ENCODE results near the gene FSTL4. TPM values are rescaled to one million over a fixed set of nuclear protein-coding genes. Genes with fewer than 3 reads are reported as not detected.

FSTL4 gene
- total and polyA plus RNA-seq, 2 donors from 2014 or later = 0.09 to 4.0 TPM

GRCh38 chr5:133472829-133473228 is 139.5 kb downstream of the FSTL4 start:
- Histone ChIP-seq H3K4me3 (ENCODE audit: low read length in 3 of 3) (no peak overlapping the region), H3K4me1 (ENCODE audit: control insufficient read depth in 2 of 3, insufficient read depth in 2 of 3, low read depth in 1 of 3, low read length in 3 of 3) (no peaks in the 10 kb centered on the region), H3K9me3 (ENCODE audit: control insufficient read depth in 2 of 3, insufficient read depth in 1 of 3, low read length in 3 of 3) (no peaks in the 10 kb centered on the region), H3K27ac (ENCODE audit: low read depth in 2 of 2, low read length in 2 of 2) (no peak overlapping the region), H3K9ac (ENCODE audit: low read length in 3 of 3) (no peak overlapping the region), H3K27me3 (ENCODE audit: control insufficient read depth, insufficient read depth, low read length) (peaks cover 6% of the 10 kb centered on the region), H3K36me3 (ENCODE audit: control insufficient read depth in 2 of 3, insufficient read depth in 3 of 3, low read length in 3 of 3) (no peaks in the 10 kb centered on the region)
- intact Hi-C loops (cut with DNase I) = no loop called here
- FAIRE-seq (no peak), DNase-seq (peak in 1 of 5 donors; percentile 4)
- TF ChIP-seq CTCF (IDR thresholded peaks at IDR 0.05; ENCODE audit: borderline replicate concordance, extremely low read depth, insufficient read depth) = no peak

- Histone ChIP-seq H3K36me3 (ENCODE audit: control insufficient read depth in 2 of 3, insufficient read depth in 3 of 3, low read length in 3 of 3) (no peaks in the 10 kb centered on the region), H3K27me3 (ENCODE audit: control insufficient read depth, insufficient read depth, low read length) (peaks cover 6% of the 10 kb centered on the region), H3K9me3 (ENCODE audit: control insufficient read depth in 2 of 3, insufficient read depth in 1 of 3, low read length in 3 of 3) (peaks cover 0 to 2% (median 0%) of the 10 kb centered on the region in 3 donors), H3K27ac (ENCODE audit: low read depth in 2 of 2, low read length in 2 of 2) (no peak overlapping the region), H3K9ac (ENCODE audit: low read length in 3 of 3) (no peak overlapping the region), H3K4me3 (ENCODE audit: low read length in 3 of 3) (no peak overlapping the region), H3K4me1 (ENCODE audit: control insufficient read depth in 2 of 3, insufficient read depth in 2 of 3, low read depth in 1 of 3, low read length in 3 of 3) (peaks cover 0 to 7% (median 0%) of the 10 kb centered on the region in 3 donors)
- DNase-seq (no peak), FAIRE-seq (no peak)
- intact Hi-C loops (cut with DNase I) = no loop called here
- no peak for TF ChIP-seq CTCF (IDR thresholded peaks at IDR 0.05; ENCODE audit: borderline replicate concordance, extremely low read depth, insufficient read depth)
Measured at GRCh38 chr5:133471699-133472098, 140.6 kb downstream of the FSTL4 start.

- no peak for TF ChIP-seq CTCF (IDR thresholded peaks at IDR 0.05; ENCODE audit: borderline replicate concordance, extremely low read depth, insufficient read depth)
- Histone ChIP-seq H3K4me3 (ENCODE audit: low read length in 3 of 3) (no peak overlapping the region), H3K4me1 (ENCODE audit: control insufficient read depth in 2 of 3, insufficient read depth in 2 of 3, low read depth in 1 of 3, low read length in 3 of 3) (peaks cover 0 to 8% (median 0%) of the 10 kb centered on the region in 3 donors), H3K27ac (ENCODE audit: low read depth in 2 of 2, low read length in 2 of 2) (no peak overlapping the region), H3K9me3 (ENCODE audit: control insufficient read depth in 2 of 3, insufficient read depth in 1 of 3, low read length in 3 of 3) (peaks cover 0 to 2% (median 0%) of the 10 kb centered on the region in 3 donors), H3K36me3 (ENCODE audit: control insufficient read depth in 2 of 3, insufficient read depth in 3 of 3, low read length in 3 of 3) (no peaks in the 10 kb centered on the region), H3K27me3 (ENCODE audit: control insufficient read depth, insufficient read depth, low read length) (peaks cover 6% of the 10 kb centered on the region), H3K9ac (ENCODE audit: low read length in 3 of 3) (no peak overlapping the region)
- DNase-seq = no peak
- FAIRE-seq = no peak
- intact Hi-C loops (cut with DNase I) = no loop called here
Measured at GRCh38 chr5:133470841-133471240, 141.5 kb downstream of the FSTL4 start.

- peaks cover 0 to 8% (median 0%) of the 10 kb centered on the region in 3 donors for H3K4me1 ChIP-seq (ENCODE audit: control insufficient read depth in 2 of 3, insufficient read depth in 2 of 3, low read depth in 1 of 3, low read length in 3 of 3)
- peaks cover 0 to 2% (median 0%) of the 10 kb centered on the region in 3 donors for H3K9me3 ChIP-seq (ENCODE audit: control insufficient read depth in 2 of 3, insufficient read depth in 1 of 3, low read length in 3 of 3)
- TF ChIP-seq CTCF (IDR thresholded peaks at IDR 0.05; ENCODE audit: borderline replicate concordance, extremely low read depth, insufficient read depth) = no peak
- no peak for DNase-seq
- H3K27ac ChIP-seq (ENCODE audit: low read depth in 2 of 2, low read length in 2 of 2) = no peak overlapping the region
- no peak overlapping the region for H3K9ac ChIP-seq (ENCODE audit: low read length in 3 of 3)
- H3K36me3 ChIP-seq (ENCODE audit: control insufficient read depth in 2 of 3, insufficient read depth in 3 of 3, low read length in 3 of 3) = no peaks in the 10 kb centered on the region
- H3K4me3 ChIP-seq (ENCODE audit: low read length in 3 of 3) = no peak overlapping the region
- intact Hi-C loops (cut with DNase I) = no loop called here
- no peak for FAIRE-seq
- H3K27me3 ChIP-seq (ENCODE audit: control insufficient read depth, insufficient read depth, low read length) = peaks cover 6% of the 10 kb centered on the region
Measured at GRCh38 chr5:133469846-133470245, 142.5 kb downstream of the FSTL4 start.
